Progenitor cell of endocrine pancreas (in vitro differentiated cells): Measurements from ENCODE around the gene KCNMA1. TPM values are rescaled to one million over a fixed set of nuclear protein-coding genes. Genes with fewer than 3 reads are reported as not detected.

Experiments used
- DNase-seq: peaks from one replicate; pipeline ENCODE4 v3.0.0; 2021; ENCODE audit warnings: low spot score; ENCODE audit not compliant: unreplicated experiment
- H3K27ac Mint-ChIP-seq: 2 replicates; pipeline ENCODE4 v1.8.0; 2021; ENCODE audit warnings: mild to moderate bottlenecking, moderate library complexity, mixed read lengths
- H3K27me3 Mint-ChIP-seq: 2 replicates; pipeline ENCODE4 v1.8.0; 2021; ENCODE audit warnings: mixed read lengths
- H3K36me3 Mint-ChIP-seq: 2 replicates; pipeline ENCODE4 v1.8.0; 2022; ENCODE audit warnings: mixed read lengths; ENCODE audit not compliant: insufficient read depth
- H3K4me1 Mint-ChIP-seq: 2 replicates; pipeline ENCODE4 v1.8.0; 2021; ENCODE audit warnings: low read depth, mixed read lengths
- H3K4me3 Mint-ChIP-seq: 2 replicates; pipeline ENCODE4 v1.8.0; 2021; ENCODE audit warnings: low read depth, mild to moderate bottlenecking, moderate library complexity, mixed read lengths
- H3K9me3 Mint-ChIP-seq: 2 replicates; pipeline ENCODE4 v1.8.0; 2021; ENCODE audit warnings: low read depth, mixed read lengths
- total RNA-seq: library from RNA; stranded (reverse); gene quantifications from 2 replicates; pipeline ENCODE4 v1.2.1, GENCODE V29; 2021
- TF ChIP-seq, protein P1 (sequence below): fragments of 200-600 bp; sonication (generic); IDR thresholded peaks from one replicate; pipeline ENCODE4 v1.5.0; 2021; ENCODE audit warnings: antibody characterized with exemption, mild to moderate bottlenecking; ENCODE audit not compliant: unreplicated experiment

Gene KCNMA1
- total RNA-seq, 1 donor from 2014 or later, result 5.8 TPM

DNA sequence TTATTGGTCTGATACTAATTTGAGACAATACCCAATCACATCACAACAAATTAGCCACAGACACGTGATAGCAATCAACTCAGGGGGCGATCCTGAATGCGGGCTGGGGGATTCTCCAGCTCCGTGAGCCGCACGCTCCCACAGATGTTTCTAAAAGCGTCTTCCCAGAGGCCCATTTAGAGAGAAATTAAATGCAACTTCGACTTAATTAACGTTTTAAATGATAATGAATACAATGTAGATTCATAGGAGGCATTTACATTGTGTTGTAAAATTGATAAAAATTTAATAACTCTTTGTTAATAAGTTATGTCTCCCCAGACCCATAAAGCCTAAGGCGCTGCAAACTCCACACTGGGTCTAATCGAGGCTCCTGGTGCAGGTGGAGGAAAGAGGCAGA lies 642.6 kb downstream of the KCNMA1 start:
- TF ChIP-seq, protein P1, sequence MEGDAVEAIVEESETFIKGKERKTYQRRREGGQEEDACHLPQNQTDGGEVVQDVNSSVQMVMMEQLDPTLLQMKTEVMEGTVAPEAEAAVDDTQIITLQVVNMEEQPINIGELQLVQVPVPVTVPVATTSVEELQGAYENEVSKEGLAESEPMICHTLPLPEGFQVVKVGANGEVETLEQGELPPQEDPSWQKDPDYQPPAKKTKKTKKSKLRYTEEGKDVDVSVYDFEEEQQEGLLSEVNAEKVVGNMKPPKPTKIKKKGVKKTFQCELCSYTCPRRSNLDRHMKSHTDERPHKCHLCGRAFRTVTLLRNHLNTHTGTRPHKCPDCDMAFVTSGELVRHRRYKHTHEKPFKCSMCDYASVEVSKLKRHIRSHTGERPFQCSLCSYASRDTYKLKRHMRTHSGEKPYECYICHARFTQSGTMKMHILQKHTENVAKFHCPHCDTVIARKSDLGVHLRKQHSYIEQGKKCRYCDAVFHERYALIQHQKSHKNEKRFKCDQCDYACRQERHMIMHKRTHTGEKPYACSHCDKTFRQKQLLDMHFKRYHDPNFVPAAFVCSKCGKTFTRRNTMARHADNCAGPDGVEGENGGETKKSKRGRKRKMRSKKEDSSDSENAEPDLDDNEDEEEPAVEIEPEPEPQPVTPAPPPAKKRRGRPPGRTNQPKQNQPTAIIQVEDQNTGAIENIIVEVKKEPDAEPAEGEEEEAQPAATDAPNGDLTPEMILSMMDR, result no peak
- DNase-seq, result no peak
- H3K4me3 Mint-ChIP-seq, result no peak overlapping the region
- H3K9me3 Mint-ChIP-seq, result no peaks in the 10 kb centered on the region
- H3K36me3 Mint-ChIP-seq, result no peaks in the 10 kb centered on the region
- no peak overlapping the region for H3K27ac Mint-ChIP-seq
- H3K27me3 Mint-ChIP-seq, result peaks cover 19% of the 10 kb centered on the region
- H3K4me1 Mint-ChIP-seq, result peaks cover 7% of the 10 kb centered on the region

GRCh38 chr10:76993213-76993612 lies 644.4 kb downstream of the KCNMA1 start:
- peaks cover 7% of the 10 kb centered on the region for H3K4me1 Mint-ChIP-seq
- TF ChIP-seq, protein P1, result no peak
- H3K9me3 Mint-ChIP-seq, result no peaks in the 10 kb centered on the region
- no peak for DNase-seq
- no peak overlapping the region for H3K4me3 Mint-ChIP-seq
- H3K36me3 Mint-ChIP-seq, result no peaks in the 10 kb centered on the region
- H3K27me3 Mint-ChIP-seq, result peaks cover 19% of the 10 kb centered on the region
- no peak overlapping the region for H3K27ac Mint-ChIP-seq

DNA sequence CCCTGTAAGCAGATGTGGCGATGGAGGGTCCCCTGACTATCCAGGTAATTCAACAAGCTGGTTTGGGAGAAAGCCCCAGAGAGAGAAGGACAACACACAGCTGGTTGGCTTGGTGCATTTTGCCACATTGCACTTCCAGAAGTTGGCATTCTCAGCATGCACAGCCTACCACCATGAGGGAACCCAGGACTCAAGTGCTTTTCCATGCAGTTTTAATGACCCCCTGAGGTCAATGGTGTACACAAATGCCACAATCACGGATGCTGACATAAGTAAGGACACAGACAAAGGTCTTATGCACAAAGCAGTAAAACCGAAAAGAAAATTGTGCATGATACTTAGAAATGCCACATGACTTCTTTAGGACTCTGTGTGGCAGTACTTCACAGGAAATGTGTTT lies 645.1 kb downstream of the KCNMA1 start:
- Mint-ChIP-seq H3K9me3 (no peaks in the 10 kb centered on the region), H3K4me3 (no peak overlapping the region), H3K36me3 (no peaks in the 10 kb centered on the region), H3K27me3 (peaks cover 24% of the 10 kb centered on the region), H3K27ac (no peak overlapping the region), H3K4me1 (peaks cover 7% of the 10 kb centered on the region)
- TF ChIP-seq, protein P1, result no peak
- DNase-seq, result no peak

- H3K27ac Mint-ChIP-seq, result no peak overlapping the region
- TF ChIP-seq, protein P1, result no peak
- no peak overlapping the region for H3K4me3 Mint-ChIP-seq
Observed at GRCh38 chr10:76991621-76992020, 646.0 kb downstream of the KCNMA1 start.

DNA sequence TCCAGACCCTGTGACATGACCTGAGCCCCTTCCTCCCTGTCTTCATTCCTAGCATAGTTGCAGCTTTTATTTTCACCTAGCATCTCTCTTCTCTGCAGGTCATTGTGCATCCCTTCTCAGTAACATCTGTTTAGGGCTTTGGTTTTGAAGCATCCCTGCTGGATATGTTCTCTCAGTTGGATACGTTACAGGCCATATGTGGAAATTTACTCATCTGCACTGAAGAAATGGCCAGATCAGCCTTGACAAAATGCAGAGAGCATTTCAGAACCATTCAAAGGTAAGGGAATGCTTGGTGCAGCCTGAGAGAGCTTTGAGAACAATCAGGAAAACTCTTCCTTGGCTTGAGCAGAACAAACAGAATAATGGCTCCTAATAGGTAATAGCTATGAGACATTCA lies 647.0 kb downstream of the KCNMA1 start:
- peaks cover 25% of the 10 kb centered on the region for H3K27me3 Mint-ChIP-seq
- DNase-seq, result no peak
- no peaks in the 10 kb centered on the region for H3K36me3 Mint-ChIP-seq
- no peaks in the 10 kb centered on the region for H3K9me3 Mint-ChIP-seq
- no peak overlapping the region for H3K4me3 Mint-ChIP-seq
- H3K27ac Mint-ChIP-seq, result no peak overlapping the region
- peaks cover 7% of the 10 kb centered on the region for H3K4me1 Mint-ChIP-seq
- TF ChIP-seq, protein P1, result no peak

More at GRCh38 chr10:76991621-76992020, 646.0 kb downstream of the KCNMA1 start:
- Mint-ChIP-seq H3K27me3 (peaks cover 26% of the 10 kb centered on the region), H3K4me1 (peaks cover 7% of the 10 kb centered on the region), H3K36me3 (no peaks in the 10 kb centered on the region), H3K9me3 (no peaks in the 10 kb centered on the region)
- DNase-seq, result no peak
